Natural killer cell (primary cell): ENCODE measurements around the gene CMSS1. TPM values are rescaled to one million over a fixed set of nuclear protein-coding genes. Genes with fewer than 3 reads are reported as not detected.

Experiments
- ATAC-seq, 3 donors: fragments of 150-1000 bp in 2 of 3; fragments of 200-7000 bp in 1 of 3; cut with Tn5 transposase; 1 replicate in 1 of 3; 2 replicates in 2 of 3; pipeline ENCODE4 v1.10.0; 2021; ENCODE audit warnings: mild to moderate bottlenecking in 2 of 3, moderate library complexity in 2 of 3
- DNase-seq, 2 donors: peaks; one replicate each; pipeline versions ENCODE4 v3.0.0 to v3.0.0-alpha.2; 2013 to 2021; ENCODE audit warnings: mixed read lengths in 1 of 2
- H3K27ac ChIP-seq: one replicate; pipeline ENCODE4 v1.5.1; 2013; ENCODE audit warnings: mild to moderate bottlenecking, low read length
- H3K27me3 ChIP-seq: one replicate; pipeline ENCODE4 v1.6.1; 2013; ENCODE audit warnings: low read length; ENCODE audit not compliant: control insufficient read depth, insufficient read depth
- H3K36me3 ChIP-seq: one replicate; pipeline ENCODE4 v1.6.1; 2013; ENCODE audit warnings: low read length; ENCODE audit not compliant: control insufficient read depth, insufficient read depth
- H3K4me1 ChIP-seq: one replicate; pipeline ENCODE4 v1.6.1; 2013; ENCODE audit warnings: low read length; ENCODE audit not compliant: control insufficient read depth, insufficient read depth
- H3K4me3 ChIP-seq: one replicate; pipeline ENCODE4 v1.5.1; 2013; ENCODE audit warnings: low read length
- H3K9me3 ChIP-seq: one replicate; pipeline ENCODE4 v1.6.1; 2013; ENCODE audit warnings: low read length; ENCODE audit not compliant: control insufficient read depth, insufficient read depth
- H3K27ac Mint-ChIP-seq, 2 donors: one replicate each; pipeline ENCODE4 v1.8.0; 2022; ENCODE audit warnings: mild to moderate bottlenecking in 2 of 2, mixed read lengths in 2 of 2, moderate library complexity in 1 of 2
- H3K27me3 Mint-ChIP-seq, 2 donors: one replicate each; pipeline ENCODE4 v1.8.0; 2022; ENCODE audit warnings: low read depth in 2 of 2, mixed read lengths in 2 of 2
- H3K36me3 Mint-ChIP-seq: one replicate; pipeline ENCODE4 v1.8.0; 2022; ENCODE audit warnings: mixed read lengths
- H3K4me1 Mint-ChIP-seq, 2 donors: one replicate each; pipeline ENCODE4 v1.8.0; 2022; ENCODE audit warnings: mixed read lengths in 2 of 2
- H3K4me3 Mint-ChIP-seq: one replicate; pipeline ENCODE4 v1.8.0; 2022; ENCODE audit warnings: mild to moderate bottlenecking, moderate library complexity, mixed read lengths
- H3K9me3 Mint-ChIP-seq, 2 donors: one replicate each; pipeline ENCODE4 v1.8.0; 2022; ENCODE audit warnings: mixed read lengths in 2 of 2
- WGBS: methylation state at CpG from one replicate; pipeline ENCODE4 v1.1.7; 2013; ENCODE audit warnings: missing lambda C conversion rate; ENCODE audit not compliant: insufficient coverage; 5-methylcytosine and 5-hydroxymethylcytosine counted together
- intact Hi-C: fragments of 100-400 bp; cut with micrococcal nuclease; formaldehyde crosslinking; loops from one replicate; pipeline ENCODE4 v1.14.2; 2022
- total RNA-seq, 4 donors: library from RNA; stranded (reverse); fragments of 120-200 nt in 1 of 4; gene quantifications; one replicate each; pipeline versions ENCODE4 v1.2.3 to v1.2.4, GENCODE V29; 2013 to 2022
- TF ChIP-seq, protein P1 (sequence below): fragments of 200-600 bp; IDR thresholded peaks from one replicate; pipeline ENCODE4 v1.8.0; 2022; ENCODE audit warnings: antibody characterized with exemption

Gene CMSS1
- total RNA-seq, 3 donors from 2014 or later (not counting 1 experiment from before 2014, with no cell fraction given) = 7.8 to 12.7 (median 9.2) TPM

DNA sequence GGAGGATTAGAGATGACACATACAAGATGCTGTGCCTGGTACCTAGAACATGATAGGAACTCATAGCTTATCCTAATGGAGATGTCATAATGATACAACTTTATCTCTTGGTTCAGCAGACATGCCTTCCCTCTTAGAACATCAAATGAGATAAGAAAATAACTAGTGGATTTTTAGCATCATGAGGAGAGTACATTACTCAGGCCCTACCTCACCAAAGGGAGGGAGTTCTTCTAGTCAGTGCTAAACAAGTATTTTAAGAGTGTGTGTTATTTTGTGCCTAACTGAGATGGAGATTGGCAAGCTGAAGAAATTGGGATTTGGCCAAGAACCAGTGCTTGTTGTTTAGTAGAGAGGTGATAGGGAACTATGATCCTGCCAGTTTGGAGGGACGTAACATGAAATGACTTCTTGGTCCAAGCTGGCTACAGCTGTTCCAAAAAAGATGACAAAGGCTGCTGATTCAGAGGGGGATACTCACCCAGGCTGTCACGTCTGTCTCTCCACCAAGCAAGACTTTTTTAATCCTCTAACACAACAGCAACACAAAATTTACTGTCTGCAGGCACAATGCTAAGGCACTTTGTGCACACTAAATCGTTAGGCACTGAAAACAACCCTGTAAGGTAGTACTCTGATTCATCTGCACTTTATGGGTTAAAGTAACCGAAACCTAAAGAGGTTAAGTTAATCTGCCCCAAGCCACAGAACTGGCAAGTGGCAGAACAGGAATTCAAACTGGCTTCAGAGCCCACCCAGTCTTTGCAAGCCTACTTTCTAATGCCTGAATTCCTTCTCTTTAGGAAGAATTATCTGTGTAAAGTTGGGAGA lies 126.5 kb downstream of the CMSS1 start:
- intact Hi-C loops = no loop called here
- Histone ChIP-seq H3K36me3 (no peaks in the 10 kb centered on the region), H3K9me3 (no peaks in the 10 kb centered on the region), H3K27me3 (no peaks in the 10 kb centered on the region), H3K4me1 (no peaks in the 10 kb centered on the region), H3K27ac (no peak overlapping the region), H3K4me3 (no peak overlapping the region)
- 93% methylated on average over 4 of the region's 4 CpGs for WGBS
- no peaks in the 10 kb centered on the region for H3K36me3 Mint-ChIP-seq
- TF ChIP-seq, protein P1, sequence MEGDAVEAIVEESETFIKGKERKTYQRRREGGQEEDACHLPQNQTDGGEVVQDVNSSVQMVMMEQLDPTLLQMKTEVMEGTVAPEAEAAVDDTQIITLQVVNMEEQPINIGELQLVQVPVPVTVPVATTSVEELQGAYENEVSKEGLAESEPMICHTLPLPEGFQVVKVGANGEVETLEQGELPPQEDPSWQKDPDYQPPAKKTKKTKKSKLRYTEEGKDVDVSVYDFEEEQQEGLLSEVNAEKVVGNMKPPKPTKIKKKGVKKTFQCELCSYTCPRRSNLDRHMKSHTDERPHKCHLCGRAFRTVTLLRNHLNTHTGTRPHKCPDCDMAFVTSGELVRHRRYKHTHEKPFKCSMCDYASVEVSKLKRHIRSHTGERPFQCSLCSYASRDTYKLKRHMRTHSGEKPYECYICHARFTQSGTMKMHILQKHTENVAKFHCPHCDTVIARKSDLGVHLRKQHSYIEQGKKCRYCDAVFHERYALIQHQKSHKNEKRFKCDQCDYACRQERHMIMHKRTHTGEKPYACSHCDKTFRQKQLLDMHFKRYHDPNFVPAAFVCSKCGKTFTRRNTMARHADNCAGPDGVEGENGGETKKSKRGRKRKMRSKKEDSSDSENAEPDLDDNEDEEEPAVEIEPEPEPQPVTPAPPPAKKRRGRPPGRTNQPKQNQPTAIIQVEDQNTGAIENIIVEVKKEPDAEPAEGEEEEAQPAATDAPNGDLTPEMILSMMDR = no peak
- H3K27me3 Mint-ChIP-seq = no peaks in the 10 kb centered on the region
- H3K4me1 Mint-ChIP-seq = peaks cover 6 to 13% of the 10 kb centered on the region in 2 donors
- no peak for DNase-seq
- H3K4me3 Mint-ChIP-seq = no peak overlapping the region
- no peaks in the 10 kb centered on the region for H3K9me3 Mint-ChIP-seq
- ATAC-seq = no peak
- H3K27ac Mint-ChIP-seq = no peak overlapping the region

- 77% methylated on average over 5 of the region's 5 CpGs for WGBS
- Mint-ChIP-seq H3K4me3 (no peak overlapping the region), H3K27me3 (no peaks in the 10 kb centered on the region), H3K4me1 (peaks cover 6 to 13% of the 10 kb centered on the region in 2 donors), H3K36me3 (no peaks in the 10 kb centered on the region), H3K27ac (no peak overlapping the region), H3K9me3 (no peaks in the 10 kb centered on the region)
- Histone ChIP-seq H3K27ac (no peak overlapping the region), H3K4me1 (no peaks in the 10 kb centered on the region), H3K27me3 (no peaks in the 10 kb centered on the region), H3K36me3 (no peaks in the 10 kb centered on the region), H3K4me3 (no peak overlapping the region), H3K9me3 (no peaks in the 10 kb centered on the region)
- DNase-seq = no peak
- ATAC-seq = no peak
- intact Hi-C loops = no loop called here
- TF ChIP-seq, protein P1 = no peak
These were observed 127.8 kb downstream of the CMSS1 start for GRCh38 chr3:99945328-99945995.

- no peak for DNase-seq
- no peak overlapping the region for H3K4me3 Mint-ChIP-seq
- H3K36me3 Mint-ChIP-seq = no peaks in the 10 kb centered on the region
- 100% methylated on average over 2 of the region's 3 CpGs for WGBS
- Histone ChIP-seq H3K9me3 (no peaks in the 10 kb centered on the region), H3K27me3 (no peaks in the 10 kb centered on the region), H3K27ac (no peak overlapping the region), H3K4me1 (no peaks in the 10 kb centered on the region), H3K36me3 (no peaks in the 10 kb centered on the region), H3K4me3 (no peak overlapping the region)
- peaks cover 6 to 13% of the 10 kb centered on the region in 2 donors for H3K4me1 Mint-ChIP-seq
- no peak for ATAC-seq
- intact Hi-C loops = no loop called here
- no peak overlapping the region for H3K27ac Mint-ChIP-seq
- no peaks in the 10 kb centered on the region for H3K9me3 Mint-ChIP-seq
- TF ChIP-seq, protein P1 = no peak
- H3K27me3 Mint-ChIP-seq = no peaks in the 10 kb centered on the region
These were observed 129.7 kb downstream of the CMSS1 start for GRCh38 chr3:99947356-99947755.
